K562 (cell line): ENCODE measurements around the gene NT5DC1. TPM values are rescaled to one million over a fixed set of nuclear protein-coding genes. Genes with fewer than 3 reads are reported as not detected.

Experiments used
- ATAC-seq: fragments of 200-7000 bp; cut with Tn5 transposase; 3 replicates; pipeline ENCODE4 v1.9.1; 2020; ENCODE audit warnings: moderate library complexity
- BruUV-seq: library from RNA; stranded (reverse); fragments of 400-500 nt; replicated peaks from 2 replicates; lab custom pipeline; 2021; lab: Mats Ljungman, UMichigan
- CTCF ChIA-PET: fragments of 300-600 bp; formaldehyde crosslinking; extraction: SDS; loops from one replicate; lab custom pipeline; 2021; ENCODE audit warnings: low intra/inter-chr PET ratio; lab: Yijun Ruan, JAX
- POLR2A ChIA-PET: fragments of 300-600, 350-650 bp; sonication (Branson Sonifier 250); formaldehyde crosslinking; extraction: SDS; loops from one replicate; lab custom pipeline; 2021; ENCODE audit warnings: antibody characterized with exemption, inconsistent platforms; lab: Yijun Ruan, JAX
- DNase-seq, 4 experiments: peaks; one replicate each; pipeline versions ENCODE4 v3.0.0 to v3.0.0-alpha.2; 2011 to 2018; ENCODE audit warnings: low spot score in 3 of 4, mixed read lengths in 3 of 4; ENCODE audit errors: extremely low read depth in 1 of 4
- FAIRE-seq: peaks from 2 replicates; lab custom pipeline; 2011; peaks lifted over from hg19 to GRCh38; lab: Jason Lieb, UNC
- H2AFZ ChIP-seq: 2 replicates; pipeline ENCODE4 v1.6.0; 2011; ENCODE audit warnings: low read depth, low read length, control low read depth, inconsistent platforms
- H3K27ac ChIP-seq: fragments of 200-600 bp; 3 replicates; pipeline ENCODE4 v1.8.0; 2011; ENCODE audit warnings: low read depth, mild to moderate bottlenecking, control low read depth, inconsistent platforms, low read length, moderate library complexity, mixed read lengths; ENCODE audit errors: extremely low read depth
- H3K27me3 ChIP-seq, 2 experiments: fragments of 300-600 bp in 1 of 2; 2 replicates in 1 of 2; 3 replicates in 1 of 2; pipeline versions ENCODE4 v1.6.0 to v1.8.0; 2011; ENCODE audit warnings: inconsistent platforms in 2 of 2, low read length in 2 of 2, mild to moderate bottlenecking in 1 of 2, mixed read lengths in 1 of 2, moderate library complexity in 1 of 2; ENCODE audit not compliant: control insufficient read depth in 2 of 2, insufficient read depth in 2 of 2
- H3K36me3 ChIP-seq: fragments of 300-600 bp; 3 replicates; pipeline ENCODE4 v1.8.0; 2011; ENCODE audit warnings: mild to moderate bottlenecking, low read length, inconsistent platforms; ENCODE audit not compliant: control insufficient read depth, insufficient read depth
- H3K4me1 ChIP-seq, 2 experiments: fragments of 200-600 bp in 1 of 2; replicated peaks in 1 of 2; 2 replicates in 1 of 2; 3 replicates in 1 of 2; pipeline versions ENCODE4 v1.5.1 to v1.8.0; 2011; ENCODE audit warnings: inconsistent platforms in 2 of 2, low read length in 2 of 2, mild to moderate bottlenecking in 1 of 2, mixed read lengths in 1 of 2, moderate library complexity in 1 of 2; ENCODE audit not compliant: control insufficient read depth in 2 of 2, insufficient read depth in 2 of 2
- H3K4me2 ChIP-seq: 2 replicates; pipeline ENCODE4 v1.6.1; 2011; ENCODE audit warnings: low read length, control low read depth, inconsistent platforms, mixed read lengths; ENCODE audit not compliant: insufficient read depth
- H3K4me3 ChIP-seq: fragments of 200-600 bp; sonication (generic), shearing (Covaris generic); 2 replicates; pipeline ENCODE4 v1.5.1; 2016; ENCODE audit warnings: control low read depth, inconsistent platforms
- H3K79me2 ChIP-seq: fragments of 200-600 bp; 3 replicates; pipeline ENCODE4 v1.8.0; 2011; ENCODE audit warnings: low read length, inconsistent platforms; ENCODE audit not compliant: control insufficient read depth, insufficient read depth
- H3K9ac ChIP-seq, 2 experiments: 2 replicates each; pipeline versions ENCODE4 v1.6.0 to v1.6.1; 2011; ENCODE audit warnings: low read depth in 2 of 2, low read length in 2 of 2, control low read depth in 1 of 2, inconsistent platforms in 1 of 2, mild to moderate bottlenecking in 1 of 2, mixed read lengths in 1 of 2; ENCODE audit not compliant: insufficient read depth in 1 of 2
- H3K9me1 ChIP-seq: one replicate; pipeline ENCODE4 v1.6.0; 2011; ENCODE audit warnings: inconsistent platforms, mild to moderate bottlenecking, low read length, moderate library complexity; ENCODE audit not compliant: control insufficient read depth, insufficient read depth
- H3K9me3 ChIP-seq: replicated peaks from 2 replicates; pipeline ENCODE4 v1.5.1; 2011; ENCODE audit warnings: low read depth, low read length, inconsistent platforms; ENCODE audit not compliant: control insufficient read depth, insufficient read depth
- H4K20me1 ChIP-seq: replicated peaks from 2 replicates; pipeline ENCODE4 v1.6.1; 2011; ENCODE audit warnings: low read length, inconsistent platforms, mixed read lengths; ENCODE audit not compliant: control insufficient read depth, insufficient read depth
- ARID1B ChIP-seq: fragments of 450-650 bp; IDR thresholded peaks from 2 replicates; pipeline ENCODE4 v1.6.1; 2016; ENCODE audit warnings: antibody characterized with exemption, mild to moderate bottlenecking, inconsistent platforms
- CEBPG ChIP-seq, 3 experiments: fragments of 200-800 bp in 1 of 3; sonication (Bioruptor generic) in 1 of 3; sonication (generic) in 1 of 3; formaldehyde crosslinking in 1 of 3; IDR thresholded peaks in 2 of 3; conservative IDR thresholded peaks in 1 of 3; 2 replicates each; pipeline versions ENCODE4 v1.6.1 to v1.8.0; 2016 to 2022; ENCODE audit warnings: missing compliant biosample characterization in 2 of 3, missing genetic modification characterization in 2 of 3, mild to moderate bottlenecking in 1 of 3, missing genetic modification reagents in 1 of 3
- ESRRA ChIP-seq: fragments of 450-650 bp; IDR thresholded peaks from 2 replicates; pipeline ENCODE4 v1.6.1; 2014; ENCODE audit warnings: low read depth, mild to moderate bottlenecking, moderate library complexity, borderline replicate concordance
- HMG20B ChIP-seq: fragments of 250-450 bp; sonication (Bioruptor Pico); IDR thresholded peaks from 2 replicates; pipeline ENCODE4 v1.5.0; 2021; ENCODE audit warnings: mild to moderate bottlenecking
- HOXB6 ChIP-seq: fragments of 250-450 bp; sonication (Bioruptor Pico); IDR thresholded peaks from 2 replicates; pipeline ENCODE4 v1.5.1; 2022; ENCODE audit warnings: mild to moderate bottlenecking, borderline replicate concordance
- MEIS2 ChIP-seq: fragments of 450-650 bp; IDR thresholded peaks from 2 replicates; pipeline ENCODE4 v1.6.1; 2014; ENCODE audit warnings: mild to moderate bottlenecking; ENCODE audit not compliant: partially characterized antibody
- NR2C1 ChIP-seq, 2 experiments: fragments of 450-650 bp; IDR thresholded peaks; 2 replicates each; pipeline ENCODE4 v1.6.1; 2017; ENCODE audit warnings: mild to moderate bottlenecking in 2 of 2, antibody characterized with exemption in 1 of 2, inconsistent platforms in 1 of 2, missing compliant biosample characterization in 1 of 2, missing genetic modification characterization in 1 of 2
- SOX6 ChIP-seq: fragments of 450-650 bp; IDR thresholded peaks from 2 replicates; pipeline ENCODE4 v1.6.1; 2014; ENCODE audit warnings: mild to moderate bottlenecking
- TCF3 ChIP-seq: sonication (generic); formaldehyde crosslinking; IDR thresholded peaks from 2 replicates; pipeline ENCODE4 v1.4.0; 2020; ENCODE audit warnings: mild to moderate bottlenecking, missing genetic modification reagents
- ZBTB17 ChIP-seq: fragments of 450-650 bp; formaldehyde crosslinking; IDR thresholded peaks from 2 replicates; pipeline ENCODE4 v1.4.0; 2020; ENCODE audit warnings: mild to moderate bottlenecking
- ZNF316 ChIP-seq: fragments of 450-650 bp; IDR thresholded peaks from 2 replicates; pipeline ENCODE4 v1.6.1; 2016
- ZNF79 ChIP-seq: fragments of 250-450 bp; sonication (Bioruptor Pico); IDR thresholded peaks from 2 replicates; pipeline ENCODE4 v1.4.0; 2020; ENCODE audit warnings: low read depth, mild to moderate bottlenecking, moderate library complexity
- WGBS: fragments of 100-300 bp; shearing (Covaris generic); methylation state at CpG from one replicate; pipeline ENCODE4 v1.1.6; 2016; ENCODE audit warnings: low coverage, mixed read lengths; ENCODE audit not compliant: insufficient coverage; ENCODE audit errors: missing lambda C conversion rate; 5-methylcytosine and 5-hydroxymethylcytosine counted together
- in situ Hi-C: fragments of 300-500 bp; cut with MboI; formaldehyde crosslinking; loops from 4 replicates; pipeline ENCODE4 v1.15.0; 2018; ENCODE audit warnings: inconsistent platforms, mixed read lengths
- intact Hi-C: fragments of 100-400 bp; cut with micrococcal nuclease; formaldehyde crosslinking; loops from 2 replicates; pipeline ENCODE4 v1.14.2; 2022
- polyA plus RNA-seq, 8 experiments: library from polyadenylated mRNA; depleted of rRNA in 4 of 8; stranded (reverse) in 5 of 8; unstranded in 3 of 8; fragments of >200 nt; fragmentation: Nextera tagmentation in 2 of 8; fragmentation: Illumina TruSeq in 1 of 8; extraction: Ambion mirVana in 2 of 8; extraction: Trizol in 1 of 8; gene quantifications; 2 replicates each; pipeline versions ENCODE4 v1.2.1 to v1.2.3, GENCODE V29; 2011 to 2014; ENCODE audit warnings: inconsistent platforms in 1 of 8, missing spikeins in 1 of 8
- total RNA-seq, 7 experiments: library from RNA; depleted of rRNA in 6 of 7; stranded (reverse); fragments of >200 nt in 6 of 7; fragmentation: Illumina TruSeq in 2 of 7; extraction: Trizol in 2 of 7; gene quantifications; 2 replicates each; pipeline versions ENCODE4 v1.2.1 to v1.2.3, GENCODE V29; 2011 to 2021; ENCODE audit warnings: low replicate concordance in 1 of 7
- TF ChIP-seq, protein P1 (sequence below): conservative IDR thresholded peaks from 2 replicates; pipeline ENCODE4 v1.6.1; 2011; ENCODE audit warnings: low read depth, mild to moderate bottlenecking, low read length; ENCODE audit not compliant: control insufficient read depth
- TF ChIP-seq, protein P2 (sequence below): sonication (generic); IDR thresholded peaks from 2 replicates; pipeline ENCODE4 v1.6.1; 2016
- TF ChIP-seq, protein P3 (sequence below): fragments of 450-650 bp; conservative IDR thresholded peaks from 2 replicates; pipeline ENCODE4 v1.6.1; 2016; ENCODE audit warnings: missing genetic modification characterization, low read depth, mild to moderate bottlenecking, missing compliant biosample characterization, moderate library complexity

Gene NT5DC1
- total and polyA plus RNA-seq, 9 of the 15 experiments (the other 6 are each of a cell fraction or from before 2014, with no cell fraction given) = 4.9 to 28.5 (median 16.3) TPM

DNA sequence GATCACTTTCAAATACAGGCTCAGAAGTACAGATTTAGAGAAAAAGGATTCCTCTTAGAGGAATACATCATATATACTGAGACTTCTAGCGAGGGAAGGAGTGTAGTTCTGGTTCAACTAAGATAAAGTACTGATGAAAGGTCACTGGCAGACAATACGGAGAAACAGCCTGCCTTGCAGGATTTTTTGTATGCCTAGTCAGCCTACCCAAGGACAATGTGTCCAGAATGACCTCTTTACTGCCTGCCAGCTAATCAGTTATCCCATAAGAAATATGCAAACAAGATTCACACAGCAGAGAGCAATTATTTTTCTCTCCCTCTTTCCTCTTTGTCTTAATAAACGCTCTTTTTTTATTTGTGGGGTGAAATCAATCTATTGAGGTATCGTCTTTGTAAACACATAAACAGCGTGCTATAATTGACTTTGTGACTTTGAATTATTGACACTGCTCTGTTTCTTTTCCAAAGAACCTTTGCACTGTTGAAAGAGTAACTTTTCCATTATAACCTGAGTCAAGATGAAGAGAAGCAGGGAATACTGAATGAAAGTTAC lies 154.7 kb downstream of the NT5DC1 start:
- no peaks in the 10 kb centered on the region for H3K9me1 ChIP-seq
- DNase-seq = peak in 2 of 4 experiments; percentile 51 to 75
- peak; percentile 73 for FAIRE-seq
- ATAC-seq = peak; percentile 78
- H4K20me1 ChIP-seq = peaks cover 4% of the 10 kb centered on the region; the same call in 1 of the 2 replicates
- 23% methylated on average over 5 of the region's 5 CpGs for WGBS
- no peak overlapping the region; the same call in 1 of the 2 replicates for H3K4me3 ChIP-seq
- H3K9me3 ChIP-seq = no peaks in the 10 kb centered on the region
- H3K4me2 ChIP-seq = peak overlapping the region; percentile 64
- H2AFZ ChIP-seq = no peak overlapping the region
- POLR2A ChIA-PET = interaction anchor here (0.7 to 3.7 kb wide), 6 partner anchors 10 to 229 kb away, joined by 3 to 22 read pairs (median 3); no protein-coding TSS in a partner anchor
- H3K27me3 ChIP-seq = no peaks in the 10 kb centered on the region
- CTCF ChIA-PET = no interaction called here
- H3K36me3 ChIP-seq = peaks cover 2% of the 10 kb centered on the region; the same call in 1 of the 3 replicates
- intact Hi-C loops = no loop called here
- in situ Hi-C loops = no loop called here
- H3K79me2 ChIP-seq = peaks cover 43% of the 10 kb centered on the region
- H3K9ac ChIP-seq = peak overlapping the region in 1 of 2 experiments; percentile 89; a peak in 2 of 4 replicates
- no TSS peak for BruUV-seq
- peaks cover 6 to 14% of the 10 kb centered on the region in 2 experiments; a peak in 3 of 5 replicates for H3K4me1 ChIP-seq
- peak overlapping the region; percentile 85; the same call in 2 of the 3 replicates for H3K27ac ChIP-seq
- TF ChIP-seq SOX6 (peak; percentile 74), HMG20B (no peak), TCF3 (CRISPR knock-in tag) (peak; percentile 20; the same call in 1 of the 2 replicates), ZNF316 (0 out of 2 replicates have a peak, but pooled peaks have one; percentile 25), NR2C1 (IDR thresholded peaks at IDR 0.05) (no peak; the same call in 1 of the 2 replicates), NR2C1 (tag; IDR thresholded peaks at IDR 0.05) (peak; percentile 50; the same call in 1 of the 2 replicates), ZBTB17 (CRISPR knock-in tag) (no peak), ARID1B (peak; percentile 55), MEIS2 (peak; percentile 41), HOXB6 (no peak), ZNF79 (CRISPR knock-in tag) (no peak), ESRRA (peak; percentile 83), CEBPG (CRISPR knock-in tag; IDR thresholded peaks at IDR 0.05) (no peak), CEBPG (tag; conservative IDR thresholded peaks at IDR 0.05 in 1 of 2, IDR thresholded peaks at IDR 0.05 in 1 of 2) (no peak)
- TF ChIP-seq, protein P1, sequence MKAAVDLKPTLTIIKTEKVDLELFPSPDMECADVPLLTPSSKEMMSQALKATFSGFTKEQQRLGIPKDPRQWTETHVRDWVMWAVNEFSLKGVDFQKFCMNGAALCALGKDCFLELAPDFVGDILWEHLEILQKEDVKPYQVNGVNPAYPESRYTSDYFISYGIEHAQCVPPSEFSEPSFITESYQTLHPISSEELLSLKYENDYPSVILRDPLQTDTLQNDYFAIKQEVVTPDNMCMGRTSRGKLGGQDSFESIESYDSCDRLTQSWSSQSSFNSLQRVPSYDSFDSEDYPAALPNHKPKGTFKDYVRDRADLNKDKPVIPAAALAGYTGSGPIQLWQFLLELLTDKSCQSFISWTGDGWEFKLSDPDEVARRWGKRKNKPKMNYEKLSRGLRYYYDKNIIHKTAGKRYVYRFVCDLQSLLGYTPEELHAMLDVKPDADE = no peak
- TF ChIP-seq, protein P2, sequence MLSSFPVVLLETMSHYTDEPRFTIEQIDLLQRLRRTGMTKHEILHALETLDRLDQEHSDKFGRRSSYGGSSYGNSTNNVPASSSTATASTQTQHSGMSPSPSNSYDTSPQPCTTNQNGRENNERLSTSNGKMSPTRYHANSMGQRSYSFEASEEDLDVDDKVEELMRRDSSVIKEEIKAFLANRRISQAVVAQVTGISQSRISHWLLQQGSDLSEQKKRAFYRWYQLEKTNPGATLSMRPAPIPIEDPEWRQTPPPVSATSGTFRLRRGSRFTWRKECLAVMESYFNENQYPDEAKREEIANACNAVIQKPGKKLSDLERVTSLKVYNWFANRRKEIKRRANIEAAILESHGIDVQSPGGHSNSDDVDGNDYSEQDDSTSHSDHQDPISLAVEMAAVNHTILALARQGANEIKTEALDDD = peak; percentile 71; the same call in 1 of the 2 replicates
- TF ChIP-seq, protein P3, sequence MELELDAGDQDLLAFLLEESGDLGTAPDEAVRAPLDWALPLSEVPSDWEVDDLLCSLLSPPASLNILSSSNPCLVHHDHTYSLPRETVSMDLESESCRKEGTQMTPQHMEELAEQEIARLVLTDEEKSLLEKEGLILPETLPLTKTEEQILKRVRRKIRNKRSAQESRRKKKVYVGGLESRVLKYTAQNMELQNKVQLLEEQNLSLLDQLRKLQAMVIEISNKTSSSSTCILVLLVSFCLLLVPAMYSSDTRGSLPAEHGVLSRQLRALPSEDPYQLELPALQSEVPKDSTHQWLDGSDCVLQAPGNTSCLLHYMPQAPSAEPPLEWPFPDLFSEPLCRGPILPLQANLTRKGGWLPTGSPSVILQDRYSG (tag) = no peak
